IPS-11a (cell line): Measurements from ENCODE around the gene MGMT.

Experiments used
- H3K4me3 ChIP-seq: one replicate; pipeline ENCODE4 v1.5.1; 2013; ENCODE audit warnings: low read depth, low read length, control low read depth

The MGMT gene

DNA sequence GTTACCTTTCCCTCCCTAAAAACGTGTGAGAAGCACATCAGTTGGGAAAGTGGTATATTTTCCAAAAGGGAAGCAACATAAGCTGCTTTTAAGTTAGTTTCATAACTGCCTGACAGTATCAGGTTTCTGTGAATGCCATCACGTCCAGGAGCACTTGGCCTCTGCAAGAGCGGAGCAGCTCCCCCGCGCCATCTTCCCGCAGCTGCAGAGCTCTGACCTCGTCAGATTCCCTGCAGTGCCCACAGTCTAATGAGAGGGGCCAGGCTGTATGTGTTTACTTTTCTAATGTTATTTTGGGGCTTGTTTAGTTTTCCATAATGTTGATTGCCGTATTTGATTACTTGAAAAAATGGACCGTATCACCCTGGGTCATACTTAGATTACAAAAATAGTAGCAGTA, 74.2 kb downstream of the MGMT start:
- no peak overlapping the region for H3K4me3 ChIP-seq

DNA sequence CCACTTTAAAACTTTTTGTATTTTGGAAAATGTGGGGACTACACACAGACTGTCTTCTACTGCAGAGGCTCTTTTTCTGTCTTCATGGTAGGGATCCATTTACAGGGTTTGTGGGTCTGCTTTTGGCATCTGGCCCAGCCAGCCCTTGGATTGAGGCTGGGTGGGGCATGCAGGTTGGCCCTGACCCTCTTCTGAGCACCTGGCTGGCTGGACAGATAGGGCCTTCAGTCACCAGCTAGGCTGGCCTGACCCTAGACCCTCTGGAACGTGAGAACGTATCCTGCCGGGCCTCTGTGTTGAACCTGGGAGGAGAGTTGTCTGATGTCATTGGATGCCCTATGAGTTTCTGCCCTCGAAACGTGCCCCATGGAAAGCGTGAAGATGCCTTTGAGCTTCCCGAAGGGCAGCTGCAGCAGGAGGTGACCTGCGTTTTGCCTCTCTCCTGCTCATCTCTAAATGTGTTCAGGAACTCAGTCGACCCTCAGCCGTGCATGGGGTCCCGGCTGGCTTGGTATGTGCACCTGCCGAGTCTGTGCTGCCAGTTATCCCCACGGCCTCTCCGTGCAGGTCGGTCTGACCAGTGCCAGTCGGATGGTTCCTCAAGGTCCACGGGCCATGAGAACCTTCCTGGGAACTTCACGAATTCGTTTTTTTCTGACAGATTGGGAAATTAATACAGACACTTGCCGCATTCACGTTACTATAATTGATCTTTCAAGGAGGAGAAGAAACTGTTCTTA, 74.9 kb downstream of the MGMT start:
- no peak overlapping the region for H3K4me3 ChIP-seq

DNA sequence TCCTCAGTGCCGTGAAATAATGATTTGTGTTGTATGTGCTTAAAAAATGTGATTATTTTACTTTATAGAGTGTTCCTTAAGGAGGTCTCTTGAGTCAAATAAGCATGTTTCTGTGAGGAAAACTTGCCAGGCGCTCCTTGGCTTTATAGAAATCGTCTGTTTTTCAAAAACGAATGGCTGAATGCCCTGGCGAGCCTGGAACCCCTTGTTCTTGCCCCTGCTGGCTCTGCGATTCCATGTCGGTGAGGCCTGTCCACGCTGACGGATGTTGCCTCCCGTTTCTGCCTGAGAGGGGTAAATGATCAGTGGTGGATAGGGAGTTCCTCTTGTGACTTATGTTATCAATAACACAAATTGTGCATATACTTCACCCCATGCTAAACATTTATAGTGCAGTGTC, 75.5 kb downstream of the MGMT start:
- no peak overlapping the region for H3K4me3 ChIP-seq

DNA sequence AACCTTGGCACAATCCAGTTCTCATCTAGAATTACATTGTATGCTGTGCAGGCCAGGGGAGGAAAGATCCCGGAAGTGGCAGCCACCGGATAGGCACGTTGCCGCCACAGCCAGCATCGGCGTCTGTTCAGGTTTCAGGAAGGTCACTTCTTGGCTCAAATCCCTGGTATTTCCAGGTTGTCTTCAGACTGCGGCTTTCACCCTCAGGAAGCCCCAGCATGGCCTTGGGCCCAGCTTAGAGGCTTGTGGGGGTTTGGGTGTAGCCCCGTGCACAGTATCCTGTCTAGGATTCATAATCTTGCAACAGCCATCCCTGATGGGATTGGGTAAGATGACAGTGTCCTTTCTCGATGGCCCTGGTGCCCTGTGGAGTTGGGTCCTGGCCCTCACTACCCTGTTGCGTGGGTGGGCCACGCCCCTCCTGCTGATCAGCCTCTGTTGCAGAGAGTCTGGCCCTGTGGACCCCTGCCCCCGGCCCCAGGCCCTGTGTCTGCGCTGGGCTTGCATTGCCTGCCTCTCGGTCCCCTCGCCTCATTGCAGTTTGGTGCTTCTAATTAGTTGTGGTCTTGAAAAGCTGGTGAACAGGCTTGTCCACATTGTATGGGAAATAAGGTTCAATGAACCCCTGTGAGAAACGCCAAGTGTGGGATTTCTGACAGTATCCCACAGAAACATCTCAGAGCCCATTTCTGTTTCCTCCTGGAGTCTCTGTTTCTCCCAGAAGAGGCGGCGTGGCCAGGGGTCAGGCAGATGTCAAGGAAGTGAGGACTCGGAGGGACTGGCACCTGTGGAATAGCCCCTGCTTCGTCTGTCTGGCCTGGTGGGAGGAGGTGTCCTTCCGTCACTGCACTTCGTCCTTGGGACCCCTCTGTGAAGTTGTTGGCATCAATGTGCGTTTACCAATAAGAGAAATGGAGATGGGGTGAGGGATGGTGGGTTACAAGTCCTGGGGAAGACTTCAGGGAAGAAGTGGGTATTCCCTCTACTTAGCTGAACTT, 77.5 kb downstream of the MGMT start:
- no peak overlapping the region for H3K4me3 ChIP-seq

DNA sequence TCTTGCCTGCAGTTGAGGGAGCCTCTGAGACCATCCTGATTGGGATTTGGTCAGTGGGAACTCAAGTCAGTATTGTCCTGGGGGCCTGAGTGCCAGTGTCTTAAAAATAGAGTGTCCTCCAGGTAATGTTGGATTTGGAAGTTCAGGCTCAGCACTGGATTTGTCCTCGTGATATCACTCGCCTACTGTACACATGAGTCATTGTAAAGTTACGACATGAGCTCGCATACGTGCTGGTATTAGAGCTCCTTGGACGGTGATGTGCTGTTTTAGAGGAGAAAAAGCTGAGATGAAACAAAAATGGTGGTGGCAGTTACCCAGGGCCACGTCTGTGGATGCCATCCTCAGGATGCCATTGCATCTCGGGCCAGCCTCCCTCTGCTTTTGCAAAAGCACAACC, 78.2 kb downstream of the MGMT start:
- no peak overlapping the region for H3K4me3 ChIP-seq

DNA sequence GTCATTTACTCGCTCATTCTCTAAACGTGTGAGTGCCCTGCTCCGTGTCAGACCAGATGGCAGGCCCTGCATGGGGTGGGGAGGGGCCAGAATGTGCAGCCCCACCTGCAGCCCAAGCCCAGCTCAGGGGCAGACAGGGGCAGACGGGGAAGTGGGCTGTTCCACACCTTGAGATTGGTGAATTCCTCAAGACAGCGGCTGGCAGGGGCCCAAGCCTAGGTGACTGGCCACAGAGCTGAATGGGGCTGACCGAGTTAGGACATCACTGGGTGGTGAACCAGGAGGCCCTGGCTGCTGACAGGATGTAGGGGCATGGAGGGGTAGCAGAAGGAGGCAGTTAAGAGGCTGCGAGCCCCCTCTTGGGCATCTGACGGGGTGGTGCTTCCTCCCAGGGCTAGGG, 79.1 kb downstream of the MGMT start:
- no peak overlapping the region for H3K4me3 ChIP-seq

DNA sequence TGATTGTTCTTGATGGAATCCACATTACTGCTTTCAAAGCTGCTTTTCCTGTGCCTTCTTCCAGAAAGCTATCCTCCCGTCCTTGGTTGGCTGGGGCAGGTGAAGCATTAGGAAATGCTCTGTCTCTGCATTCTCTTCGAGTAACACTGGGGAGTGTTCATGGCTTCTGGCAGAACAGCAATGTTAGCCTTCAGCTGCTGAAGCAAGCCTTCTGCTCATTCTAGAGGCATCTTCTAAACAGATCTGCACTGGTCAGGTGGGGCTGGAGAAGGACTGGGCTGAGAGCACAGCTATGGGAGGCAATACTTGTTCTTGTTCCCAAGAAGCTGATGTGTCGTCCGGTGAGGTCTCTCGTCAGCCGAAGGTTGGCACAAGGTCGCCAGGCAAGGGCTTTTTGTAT, 80.6 kb downstream of the MGMT start:
- no peak overlapping the region for H3K4me3 ChIP-seq

DNA sequence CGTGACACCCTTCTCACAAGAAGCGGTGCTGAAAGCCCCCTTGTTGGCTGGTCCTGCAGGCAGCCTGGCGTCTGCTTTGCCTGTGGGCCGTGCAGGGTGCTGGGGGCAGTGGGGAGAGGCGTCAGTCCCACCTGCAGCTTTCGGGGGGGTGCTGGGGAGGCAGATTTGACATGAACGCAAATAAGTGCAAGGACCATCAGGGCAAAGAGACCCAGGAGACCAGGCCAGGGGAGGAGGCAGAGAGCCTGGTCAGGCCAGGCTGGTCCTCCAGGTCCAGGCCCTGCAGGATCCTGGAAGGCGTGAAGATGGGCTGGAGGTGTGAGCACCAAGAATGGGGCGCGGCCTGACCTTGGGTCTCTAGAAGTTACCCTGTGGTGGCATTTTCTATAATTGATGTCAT, 81.6 kb downstream of the MGMT start:
- no peak overlapping the region for H3K4me3 ChIP-seq

DNA sequence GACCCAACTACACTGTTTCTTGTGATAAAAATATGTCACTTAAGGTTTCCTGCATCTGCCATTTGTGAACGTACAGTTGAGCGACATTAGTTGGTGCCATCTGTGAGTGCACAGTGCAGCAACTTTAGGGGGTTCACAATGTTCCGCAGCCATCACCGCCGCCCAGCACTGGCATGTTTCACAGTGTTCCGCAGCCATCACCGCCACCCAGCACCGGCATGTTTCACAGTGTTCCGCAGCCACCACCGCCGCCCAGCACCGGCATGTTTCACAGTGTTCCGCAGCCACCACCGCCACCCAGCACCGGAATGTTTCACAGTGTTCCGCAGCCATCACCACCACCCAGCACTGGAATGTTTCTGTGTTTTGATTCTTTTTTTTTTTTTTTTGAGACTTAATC, 83.0 kb downstream of the MGMT start:
- no peak overlapping the region for H3K4me3 ChIP-seq

DNA sequence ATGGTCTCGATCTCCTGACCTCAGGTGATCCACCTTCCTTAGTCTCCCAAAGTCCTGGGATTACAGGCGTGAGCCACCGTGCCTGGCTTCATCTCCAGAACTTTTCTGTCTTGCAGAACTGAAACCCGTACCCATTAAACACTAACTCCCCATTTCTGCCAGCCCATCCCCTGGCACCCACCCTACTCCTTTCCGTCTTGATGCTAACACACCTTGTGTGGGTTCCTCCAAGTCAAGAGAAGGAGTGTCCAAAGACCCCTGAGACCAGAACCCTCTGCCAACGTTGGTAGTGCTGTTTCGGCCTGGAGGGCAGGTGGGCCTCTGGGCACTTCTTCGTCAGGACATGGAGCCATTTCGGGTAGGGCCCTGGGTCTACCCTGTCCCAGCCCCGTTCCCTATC, 83.6 kb downstream of the MGMT start:
- no peak overlapping the region for H3K4me3 ChIP-seq

DNA sequence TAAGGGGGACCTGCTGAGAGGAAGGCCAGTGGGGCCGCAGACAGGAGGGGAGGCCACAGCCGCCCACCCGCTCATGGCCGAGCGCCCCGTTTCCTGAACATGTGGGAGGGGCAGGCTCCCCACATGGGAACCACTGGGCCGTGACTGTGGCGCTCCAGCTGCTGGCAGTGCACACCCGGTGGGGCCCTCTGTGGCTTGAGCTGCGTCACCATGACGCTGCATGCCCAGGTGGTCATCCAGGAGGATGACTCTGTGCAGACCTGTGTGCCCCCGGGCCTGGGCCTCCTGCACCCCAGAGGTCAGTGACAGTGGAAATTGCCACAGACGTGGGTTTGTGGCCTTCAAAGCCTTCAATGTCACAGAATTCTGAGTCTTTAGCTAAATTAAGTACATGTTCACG, 85.1 kb downstream of the MGMT start:
- H3K4me3 ChIP-seq: no peak overlapping the region

DNA sequence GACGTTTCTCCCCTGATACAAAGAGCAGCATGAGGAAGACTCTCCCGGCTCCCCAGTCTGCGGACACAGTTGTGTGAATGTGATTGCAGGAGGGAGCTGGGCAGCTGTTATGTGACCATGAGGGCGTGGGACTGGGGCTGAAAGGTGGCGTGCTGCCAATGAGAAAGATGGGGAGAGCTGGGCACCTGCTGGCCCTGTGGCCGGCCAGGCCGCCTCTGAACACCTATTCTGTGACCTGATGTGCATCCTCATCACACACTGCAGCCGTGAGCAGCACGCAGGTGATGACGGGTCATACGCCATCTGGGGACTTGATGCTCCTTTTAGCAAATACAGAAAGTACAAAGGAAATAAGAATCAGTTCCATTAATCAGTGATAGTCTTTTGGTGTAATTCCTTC, 86.9 kb downstream of the MGMT start:
- no peak overlapping the region for H3K4me3 ChIP-seq

DNA sequence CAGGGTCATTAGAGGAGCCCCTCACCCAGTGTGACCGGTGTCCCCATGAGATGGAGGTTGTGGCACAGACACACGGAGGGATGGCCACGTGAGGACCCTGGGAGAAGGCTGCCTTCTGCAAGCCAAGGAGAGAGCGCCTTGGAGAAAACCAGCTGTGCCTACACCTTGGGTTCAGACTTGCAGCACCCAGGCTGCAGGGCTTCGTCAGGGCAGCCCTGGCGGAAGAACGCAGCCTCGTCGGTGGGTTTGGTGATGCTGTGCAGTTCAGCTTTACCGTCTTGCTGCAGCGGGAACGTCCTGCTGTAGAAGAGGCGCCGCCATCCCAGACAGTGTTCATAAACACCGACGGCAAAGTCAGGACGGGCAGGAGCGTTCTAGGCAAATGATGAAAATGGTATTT, 89.3 kb downstream of the MGMT start:
- no peak overlapping the region for H3K4me3 ChIP-seq

DNA sequence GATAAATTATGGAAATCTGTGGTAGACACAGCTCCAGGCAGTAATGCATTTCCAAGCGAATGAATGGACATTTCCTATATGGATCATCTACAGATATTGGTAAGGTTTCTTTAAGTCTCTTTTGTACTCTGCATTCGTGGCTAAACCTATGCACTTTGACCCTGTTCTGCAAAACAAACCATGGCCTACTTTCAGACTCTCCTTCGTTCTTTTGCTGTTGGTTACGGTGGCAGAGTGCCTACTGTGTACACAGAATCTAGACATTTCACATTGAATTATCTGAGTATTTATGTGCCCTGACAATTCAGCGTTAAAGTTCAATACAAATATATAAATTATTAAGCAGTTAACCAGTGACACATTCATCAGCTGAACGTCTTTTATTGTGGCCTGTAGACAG, 93.3 kb downstream of the MGMT start:
- H3K4me3 ChIP-seq: no peak overlapping the region

DNA sequence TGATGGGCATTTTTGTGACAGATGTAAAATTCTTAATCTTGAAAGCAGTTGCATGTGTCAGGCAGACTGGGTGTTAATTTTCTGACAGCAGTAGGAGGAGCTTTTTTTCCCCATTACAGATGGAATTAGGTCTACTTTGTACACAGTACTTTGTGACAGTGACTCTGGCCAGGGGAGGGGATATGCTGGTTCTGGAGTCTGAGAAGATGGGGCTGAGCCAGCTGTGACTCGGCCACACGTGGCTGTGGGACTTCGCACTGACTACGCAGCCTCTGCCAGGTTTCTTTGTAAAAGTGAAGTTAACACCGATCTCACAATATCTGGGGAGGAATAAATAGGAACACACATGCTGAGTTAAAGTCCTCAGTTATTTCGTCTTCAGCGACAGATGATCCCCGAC, 95.4 kb downstream of the MGMT start:
- H3K4me3 ChIP-seq: no peak overlapping the region

DNA sequence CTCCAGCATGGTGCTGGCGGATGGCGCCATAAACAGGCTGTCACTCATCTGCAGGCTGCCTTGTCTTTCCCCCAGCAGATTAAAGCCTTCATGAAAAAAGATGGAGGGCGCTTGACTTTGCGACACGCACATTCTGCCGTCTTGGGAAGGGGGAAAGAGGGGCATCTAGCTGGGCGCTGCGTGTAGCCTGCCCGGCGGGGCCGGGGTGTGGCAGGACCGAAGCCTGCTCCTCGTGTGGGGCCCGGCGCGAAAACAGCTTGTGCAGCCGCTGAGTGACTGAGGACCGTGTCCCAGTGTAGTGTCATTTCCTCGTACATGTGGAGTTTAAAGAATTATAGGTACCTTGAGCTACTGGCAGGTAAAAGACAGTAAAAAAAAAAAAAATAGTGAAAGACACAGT, 97.9 kb downstream of the MGMT start:
- H3K4me3 ChIP-seq: no peak overlapping the region

DNA sequence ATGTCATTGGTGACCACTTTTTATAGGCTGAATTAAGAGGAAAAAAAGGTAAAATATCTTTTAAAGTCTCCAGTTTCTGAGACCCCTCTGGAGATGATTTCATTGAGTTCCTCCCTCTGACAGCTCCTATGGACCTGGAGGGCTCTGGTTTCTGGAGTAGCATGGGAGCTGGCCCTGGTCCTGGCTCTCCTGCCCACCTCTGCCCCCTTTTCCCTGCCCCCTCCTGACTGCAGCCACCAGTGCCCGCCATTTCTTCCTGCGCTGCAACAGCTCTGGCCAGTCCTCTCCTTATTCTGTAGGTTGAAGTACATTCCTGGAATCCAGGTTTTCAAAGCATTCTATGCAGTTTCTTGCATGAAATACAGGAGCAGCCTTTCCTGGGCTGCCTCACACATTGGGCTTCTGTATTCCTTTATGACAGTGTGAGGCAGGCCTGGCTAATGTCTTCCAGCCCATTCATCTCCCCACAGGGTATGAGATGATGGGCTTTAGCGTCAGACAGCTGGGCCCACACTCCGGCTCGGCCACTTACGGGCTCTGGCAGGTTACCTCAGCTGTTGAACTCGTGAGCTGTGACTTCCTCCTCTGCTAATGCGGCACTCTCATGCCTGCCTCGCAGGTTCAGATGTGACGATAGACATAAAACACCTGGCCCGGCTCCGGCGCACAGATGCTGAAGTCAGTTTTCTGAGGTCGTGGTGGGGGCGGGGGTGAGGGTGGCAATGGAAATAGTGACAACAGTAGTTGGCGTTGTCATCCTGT, 101.7 kb downstream of the MGMT start:
- no peak overlapping the region for H3K4me3 ChIP-seq

DNA sequence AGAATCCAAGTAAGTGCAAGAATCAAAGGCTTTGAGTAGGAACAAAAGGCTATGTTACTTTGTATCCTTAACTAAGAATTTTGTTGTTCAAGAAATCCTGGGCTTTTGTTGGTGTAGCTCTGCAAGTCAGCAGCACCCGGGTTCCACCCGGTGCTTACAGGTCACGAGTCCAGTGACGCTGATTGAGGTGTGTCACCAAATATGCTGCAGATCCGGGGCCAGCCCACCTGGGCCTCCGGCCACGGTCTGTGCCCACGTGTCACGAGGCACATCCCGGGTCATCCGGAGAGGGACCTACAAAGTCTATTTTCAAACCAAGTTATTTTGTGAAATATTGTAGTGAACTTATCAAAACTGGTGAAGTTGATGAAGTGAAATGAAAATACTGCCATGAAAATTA, 103.1 kb downstream of the MGMT start:
- H3K4me3 ChIP-seq: no peak overlapping the region

DNA sequence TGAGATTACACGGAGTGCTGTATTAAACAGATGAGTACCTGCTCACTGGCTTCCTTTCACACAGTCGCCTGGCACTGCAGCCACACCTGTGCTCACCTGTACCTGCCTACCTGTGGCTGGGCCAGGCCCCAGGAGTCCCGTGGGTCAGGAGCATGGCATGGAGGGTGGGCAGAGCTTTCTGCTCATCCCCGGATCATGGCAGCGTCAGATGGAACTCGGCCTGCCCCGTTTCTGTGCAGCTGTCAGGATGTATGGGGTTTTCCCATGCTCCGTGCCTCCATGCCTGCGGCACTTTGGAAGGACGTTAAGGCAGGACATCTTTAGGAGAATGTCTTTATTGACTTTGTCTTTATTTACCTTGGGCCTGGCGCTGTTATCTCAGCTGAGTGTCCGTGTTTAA, 112.2 kb downstream of the MGMT start:
- H3K4me3 ChIP-seq: no peak overlapping the region

DNA sequence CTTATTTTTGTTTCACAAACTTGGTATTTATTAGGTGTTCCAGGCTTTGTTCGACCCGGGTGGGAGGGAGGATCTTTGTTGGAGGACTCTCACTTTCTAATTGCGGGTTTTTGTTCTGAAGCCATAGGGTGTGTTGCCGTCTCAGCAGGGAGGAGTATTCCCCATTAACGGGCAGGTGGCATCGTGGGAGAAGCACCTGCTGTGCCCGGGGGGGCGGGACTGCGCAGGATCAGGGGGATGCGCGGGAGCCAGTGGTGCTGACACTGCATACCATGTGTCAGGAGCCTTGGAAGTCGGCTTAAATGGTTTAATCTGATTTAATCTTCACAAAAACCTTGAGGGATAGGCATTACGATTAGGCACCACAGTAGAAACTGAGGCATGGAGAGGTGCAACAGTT, 113.0 kb downstream of the MGMT start:
- no peak overlapping the region for H3K4me3 ChIP-seq

DNA sequence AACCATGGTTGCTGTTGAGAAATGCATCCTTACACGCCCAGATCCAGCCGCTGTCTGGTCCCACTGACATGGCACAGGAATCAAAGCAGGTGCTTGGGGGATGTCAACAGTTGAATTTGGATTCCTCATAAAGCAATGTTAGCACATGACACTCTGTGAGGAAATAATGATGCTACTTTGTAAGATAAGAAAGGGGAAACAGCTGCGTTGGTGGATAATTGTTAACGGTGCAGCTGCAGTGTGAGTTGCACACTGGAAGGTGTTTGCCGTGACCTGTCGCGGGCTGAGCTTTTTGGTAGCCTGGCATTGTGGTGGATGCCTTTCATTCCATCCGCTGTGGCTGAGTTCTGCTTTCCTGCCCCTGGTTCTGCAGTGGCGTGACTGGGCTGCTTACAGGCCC, 113.9 kb downstream of the MGMT start:
- H3K4me3 ChIP-seq: no peak overlapping the region
